ENCODE data around the gene FOCAD.

DNA sequence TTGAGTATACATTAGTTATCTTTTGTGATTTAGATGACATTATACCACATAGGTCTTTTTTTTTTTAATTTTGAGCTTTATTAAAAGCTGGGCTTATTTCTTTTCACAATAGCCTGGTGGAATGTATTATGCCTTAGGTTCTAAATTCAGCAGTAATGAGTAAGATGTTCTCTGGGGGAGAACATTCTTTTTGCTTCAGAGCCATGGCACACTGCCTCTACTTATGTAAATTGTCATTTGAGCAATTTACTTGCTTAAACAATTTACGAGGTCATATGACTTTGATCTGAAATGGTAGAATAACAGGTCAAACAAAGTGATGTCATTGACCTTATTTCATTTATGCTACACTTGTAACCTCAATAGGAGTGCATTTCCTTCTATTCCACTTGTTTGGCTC lies 154.2 kb downstream of the FOCAD start:
- TF ChIP-seq, protein P1, sequence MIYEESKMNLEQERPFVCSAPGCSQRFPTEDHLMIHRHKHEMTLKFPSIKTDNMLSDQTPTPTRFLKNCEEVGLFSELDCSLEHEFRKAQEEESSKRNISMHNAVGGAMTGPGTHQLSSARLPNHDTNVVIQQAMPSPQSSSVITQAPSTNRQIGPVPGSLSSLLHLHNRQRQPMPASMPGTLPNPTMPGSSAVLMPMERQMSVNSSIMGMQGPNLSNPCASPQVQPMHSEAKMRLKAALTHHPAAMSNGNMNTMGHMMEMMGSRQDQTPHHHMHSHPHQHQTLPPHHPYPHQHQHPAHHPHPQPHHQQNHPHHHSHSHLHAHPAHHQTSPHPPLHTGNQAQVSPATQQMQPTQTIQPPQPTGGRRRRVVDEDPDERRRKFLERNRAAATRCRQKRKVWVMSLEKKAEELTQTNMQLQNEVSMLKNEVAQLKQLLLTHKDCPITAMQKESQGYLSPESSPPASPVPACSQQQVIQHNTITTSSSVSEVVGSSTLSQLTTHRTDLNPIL (CRISPR knock-in tag; IDR thresholded peaks at IDR 0.05; ENCODE audit: low read depth): no peak
- TF ChIP-seq, protein P2, sequence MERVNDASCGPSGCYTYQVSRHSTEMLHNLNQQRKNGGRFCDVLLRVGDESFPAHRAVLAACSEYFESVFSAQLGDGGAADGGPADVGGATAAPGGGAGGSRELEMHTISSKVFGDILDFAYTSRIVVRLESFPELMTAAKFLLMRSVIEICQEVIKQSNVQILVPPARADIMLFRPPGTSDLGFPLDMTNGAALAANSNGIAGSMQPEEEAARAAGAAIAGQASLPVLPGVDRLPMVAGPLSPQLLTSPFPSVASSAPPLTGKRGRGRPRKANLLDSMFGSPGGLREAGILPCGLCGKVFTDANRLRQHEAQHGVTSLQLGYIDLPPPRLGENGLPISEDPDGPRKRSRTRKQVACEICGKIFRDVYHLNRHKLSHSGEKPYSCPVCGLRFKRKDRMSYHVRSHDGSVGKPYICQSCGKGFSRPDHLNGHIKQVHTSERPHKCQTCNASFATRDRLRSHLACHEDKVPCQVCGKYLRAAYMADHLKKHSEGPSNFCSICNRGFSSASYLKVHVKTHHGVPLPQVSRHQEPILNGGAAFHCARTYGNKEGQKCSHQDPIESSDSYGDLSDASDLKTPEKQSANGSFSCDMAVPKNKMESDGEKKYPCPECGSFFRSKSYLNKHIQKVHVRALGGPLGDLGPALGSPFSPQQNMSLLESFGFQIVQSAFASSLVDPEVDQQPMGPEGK (CRISPR knock-in tag; IDR thresholded peaks at IDR 0.05; ENCODE audit: borderline replicate concordance): no peak
- TF ChIP-seq ZFP30 (CRISPR knock-in tag; IDR thresholded peaks at IDR 0.05): no peak
- no peak for TF ChIP-seq ARNTL (CRISPR knock-in tag; IDR thresholded peaks at IDR 0.05; ENCODE audit: borderline replicate concordance, low read depth)
- TF ChIP-seq ZC3H10 (CRISPR knock-in tag; IDR thresholded peaks at IDR 0.05): no peak

Measured in SK-N-SH treated with all-trans-retinoic acid at 6 μM for 48 hours (cell line).